ENCODE data around the gene ABCC1.

DNA sequence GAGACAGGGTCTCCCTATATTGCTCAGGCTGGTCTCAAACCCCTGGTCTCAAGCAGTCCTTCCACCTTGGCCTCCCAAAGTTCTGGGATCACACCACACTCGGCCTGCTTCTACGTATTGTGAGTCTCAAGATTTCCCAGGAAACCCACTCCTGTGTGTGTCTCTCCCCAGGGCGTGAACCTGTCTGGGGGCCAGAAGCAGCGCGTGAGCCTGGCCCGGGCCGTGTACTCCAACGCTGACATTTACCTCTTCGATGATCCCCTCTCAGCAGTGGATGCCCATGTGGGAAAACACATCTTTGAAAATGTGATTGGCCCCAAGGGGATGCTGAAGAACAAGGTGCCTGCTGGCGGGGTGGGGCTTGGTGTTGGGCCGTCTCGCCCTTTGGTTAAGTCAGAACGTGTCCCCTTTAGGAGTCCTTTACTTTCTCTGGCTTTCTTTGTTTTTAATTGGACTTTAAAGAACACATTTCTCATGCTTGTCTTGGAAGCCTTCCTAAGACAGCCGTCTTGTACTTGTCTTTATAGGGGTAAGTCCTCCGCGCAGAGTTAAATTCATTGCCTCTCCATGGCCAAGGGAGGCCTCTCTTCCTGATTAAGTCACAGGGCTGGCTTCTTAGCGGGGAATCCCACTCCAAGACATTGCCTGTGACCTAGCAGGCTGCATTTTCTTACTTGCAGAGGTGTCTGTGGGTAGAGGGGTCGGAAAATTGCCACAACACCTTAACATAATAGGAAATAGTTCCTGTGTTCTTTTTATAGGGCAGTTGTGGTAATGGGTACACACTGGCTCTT lies 137.4 kb downstream of the ABCC1 start:
- TF ChIP-seq POLR2A (IDR thresholded peaks at IDR 0.05; ENCODE audit: extremely low read depth, insufficient read length) = no peak
- TF ChIP-seq, protein P1, sequence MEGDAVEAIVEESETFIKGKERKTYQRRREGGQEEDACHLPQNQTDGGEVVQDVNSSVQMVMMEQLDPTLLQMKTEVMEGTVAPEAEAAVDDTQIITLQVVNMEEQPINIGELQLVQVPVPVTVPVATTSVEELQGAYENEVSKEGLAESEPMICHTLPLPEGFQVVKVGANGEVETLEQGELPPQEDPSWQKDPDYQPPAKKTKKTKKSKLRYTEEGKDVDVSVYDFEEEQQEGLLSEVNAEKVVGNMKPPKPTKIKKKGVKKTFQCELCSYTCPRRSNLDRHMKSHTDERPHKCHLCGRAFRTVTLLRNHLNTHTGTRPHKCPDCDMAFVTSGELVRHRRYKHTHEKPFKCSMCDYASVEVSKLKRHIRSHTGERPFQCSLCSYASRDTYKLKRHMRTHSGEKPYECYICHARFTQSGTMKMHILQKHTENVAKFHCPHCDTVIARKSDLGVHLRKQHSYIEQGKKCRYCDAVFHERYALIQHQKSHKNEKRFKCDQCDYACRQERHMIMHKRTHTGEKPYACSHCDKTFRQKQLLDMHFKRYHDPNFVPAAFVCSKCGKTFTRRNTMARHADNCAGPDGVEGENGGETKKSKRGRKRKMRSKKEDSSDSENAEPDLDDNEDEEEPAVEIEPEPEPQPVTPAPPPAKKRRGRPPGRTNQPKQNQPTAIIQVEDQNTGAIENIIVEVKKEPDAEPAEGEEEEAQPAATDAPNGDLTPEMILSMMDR (IDR thresholded peaks at IDR 0.05; ENCODE audit: low read depth, low read length) = no peak
- no peak for TF ChIP-seq MYC (IDR thresholded peaks at IDR 0.05; ENCODE audit: low read depth, low read length)
